ENCODE data around the gene THSD7A.
"Not testable (repeated sequence)": the region's sequence is repeated elsewhere in the genome, so short reads cannot be mapped to it uniquely, and the experiment has no call there.

THSD7A gene

GRCh38 chr7:11587048-11587447 is 244.9 kb downstream of the THSD7A start:
- DNase-seq (ENCODE audit: low read depth) = no peak

GRCh38 chr7:11584406-11585031 is 247.5 kb downstream of the THSD7A start:
- no peak for DNase-seq (ENCODE audit: low read depth)

- no peak for DNase-seq (ENCODE audit: low read depth)
These were observed 252.9 kb downstream of the THSD7A start for GRCh38 chr7:11579141-11579540.

GRCh38 chr7:11576310-11576709 is 255.7 kb downstream of the THSD7A start:
- DNase-seq (ENCODE audit: low read depth) = no peak

- no peak for DNase-seq (ENCODE audit: low read depth)
These were observed 258.8 kb downstream of the THSD7A start for GRCh38 chr7:11573128-11573750.

- DNase-seq (ENCODE audit: low read depth) = no peak
These were observed 261.0 kb downstream of the THSD7A start for GRCh38 chr7:11570922-11571550.

GRCh38 chr7:11570205-11570604 is 261.8 kb downstream of the THSD7A start:
- DNase-seq (ENCODE audit: low read depth) = no peak

- DNase-seq (ENCODE audit: low read depth) = no peak
These were observed 264.4 kb downstream of the THSD7A start for GRCh38 chr7:11567571-11567970.

GRCh38 chr7:11557627-11558026 is 274.4 kb downstream of the THSD7A start:
- no peak for DNase-seq (ENCODE audit: low read depth)

GRCh38 chr7:11552676-11553296 is 279.2 kb downstream of the THSD7A start:
- no peak for DNase-seq (ENCODE audit: low read depth)

- no peak for DNase-seq (ENCODE audit: low read depth)
These were observed 280.5 kb downstream of the THSD7A start for GRCh38 chr7:11551470-11551869.

GRCh38 chr7:11548532-11548931 is 283.5 kb downstream of the THSD7A start:
- no peak for DNase-seq (ENCODE audit: low read depth)

GRCh38 chr7:11541330-11541729 is 290.7 kb downstream of the THSD7A start:
- DNase-seq (ENCODE audit: low read depth) = no peak

- DNase-seq (ENCODE audit: low read depth) = no peak
These were observed 291.7 kb downstream of the THSD7A start for GRCh38 chr7:11540271-11540761.

GRCh38 chr7:11539853-11540252 is 292.1 kb downstream of the THSD7A start:
- no peak for DNase-seq (ENCODE audit: low read depth)

GRCh38 chr7:11538751-11539299 is 293.2 kb downstream of the THSD7A start:
- DNase-seq (ENCODE audit: low read depth) = no peak

GRCh38 chr7:11533229-11533820 is 298.7 kb downstream of the THSD7A start:
- DNase-seq (ENCODE audit: low read depth) = no peak

- DNase-seq (ENCODE audit: low read depth) = no peak
These were observed 302.6 kb downstream of the THSD7A start for GRCh38 chr7:11529382-11529781.

- no peak for DNase-seq (ENCODE audit: low read depth)
These were observed 304.3 kb downstream of the THSD7A start for GRCh38 chr7:11527707-11528106.

- DNase-seq (ENCODE audit: low read depth) = no peak
These were observed 307.3 kb downstream of the THSD7A start for GRCh38 chr7:11524476-11525397.

GRCh38 chr7:11521964-11522499 is 310.0 kb downstream of the THSD7A start:
- DNase-seq (ENCODE audit: low read depth) = not testable (repeated sequence)

Measured in stimulated activated CD8-positive, alpha-beta memory T cell treated with anti-CD3 and anti-CD28 coated beads, Interleukin-12 subunit alpha, Interleukin-12 subunit beta, amount 100 ng/mL, for 4 hours (primary cell).